Activated naive CD8-positive, alpha-beta T cell treated with anti-CD3 and anti-CD28 coated beads for 36 hours (primary cell): ENCODE results near the gene ST6GAL1. TPM values are rescaled to one million over a fixed set of nuclear protein-coding genes. Genes with fewer than 3 reads are reported as not detected.
"Not testable (repeated sequence)": the region's sequence is repeated elsewhere in the genome, so short reads cannot be mapped to it uniquely, and the experiment has no call there.

Source experiments
- DNase-seq: peaks from one replicate; pipeline ENCODE4 v3.0.0; 2021
- H3K27ac Mint-ChIP-seq: one replicate; pipeline ENCODE4 v1.8.0; 2022; ENCODE audit warnings: mild to moderate bottlenecking, moderate library complexity, mixed read lengths
- H3K27me3 Mint-ChIP-seq: one replicate; pipeline ENCODE4 v1.8.0; 2022; ENCODE audit warnings: mild to moderate bottlenecking, mixed read lengths
- H3K36me3 Mint-ChIP-seq: one replicate; pipeline ENCODE4 v1.8.0; 2021; ENCODE audit warnings: mild to moderate bottlenecking, mixed read lengths
- H3K4me1 Mint-ChIP-seq: one replicate; pipeline ENCODE4 v1.8.0; 2021; ENCODE audit warnings: mixed read lengths
- H3K4me3 Mint-ChIP-seq: one replicate; pipeline ENCODE4 v1.8.0; 2022; ENCODE audit warnings: mild to moderate bottlenecking, moderate library complexity, mixed read lengths
- H3K9me3 Mint-ChIP-seq: one replicate; pipeline ENCODE4 v1.8.0; 2022; ENCODE audit warnings: mixed read lengths
- total RNA-seq, 2 experiments: library from RNA; stranded (reverse); gene quantifications; one replicate each; pipeline ENCODE4 v1.2.3, GENCODE V29; 2021

ST6GAL1 gene
- total RNA-seq, 2 experiments from 2014 or later: 97.4 to 98.8 TPM

DNA sequence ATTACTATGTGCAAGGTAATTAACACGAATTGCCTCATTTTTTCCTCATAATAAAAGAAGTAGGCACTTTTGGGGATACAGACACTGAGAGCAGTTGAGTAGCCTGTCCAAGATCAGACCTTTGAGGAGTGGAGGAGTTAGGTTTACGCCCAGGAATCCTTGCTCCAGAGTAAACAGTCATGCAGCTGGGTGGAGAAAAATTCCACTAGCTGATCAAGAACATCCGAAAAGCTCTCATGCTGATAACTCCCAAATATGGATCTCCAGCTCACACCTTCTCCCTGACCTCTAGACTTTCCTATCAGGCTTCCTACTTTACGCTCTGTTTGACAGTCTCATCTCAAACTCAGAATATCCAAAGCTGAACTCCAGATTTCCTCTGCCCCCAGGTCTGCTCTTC is 53.3 kb downstream of the ST6GAL1 start:
- Mint-ChIP-seq H3K4me3 (no peak overlapping the region), H3K27me3 (no peaks in the 10 kb centered on the region), H3K9me3 (no peaks in the 10 kb centered on the region), H3K36me3 (peaks cover 18% of the 10 kb centered on the region), H3K4me1 (peaks cover 4% of the 10 kb centered on the region), H3K27ac (no peak overlapping the region)
- no peak for DNase-seq

DNA sequence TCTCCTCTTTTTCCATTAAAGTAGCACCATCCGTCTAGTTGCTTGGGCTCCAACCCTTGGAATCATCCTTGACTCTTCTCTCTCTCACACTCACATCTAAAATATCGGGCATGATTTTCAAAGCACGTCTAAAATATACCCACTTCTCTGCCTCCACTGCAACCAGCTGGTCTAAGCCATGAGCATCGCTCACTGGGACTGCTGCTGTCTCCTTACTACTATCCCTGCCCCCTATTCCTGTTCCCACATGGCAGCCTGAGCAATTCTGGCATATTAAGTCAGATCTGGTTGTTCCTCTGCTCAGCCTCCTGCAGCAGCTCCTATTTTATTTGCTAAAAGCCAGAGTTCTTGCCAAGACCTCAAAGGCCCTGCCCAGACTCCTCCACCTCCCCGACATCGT is 53.7 kb downstream of the ST6GAL1 start:
- Mint-ChIP-seq H3K4me3 (no peak overlapping the region), H3K27ac (no peak overlapping the region), H3K9me3 (no peaks in the 10 kb centered on the region), H3K4me1 (peaks cover 6% of the 10 kb centered on the region), H3K27me3 (no peaks in the 10 kb centered on the region), H3K36me3 (peaks cover 16% of the 10 kb centered on the region)
- no peak for DNase-seq

DNA sequence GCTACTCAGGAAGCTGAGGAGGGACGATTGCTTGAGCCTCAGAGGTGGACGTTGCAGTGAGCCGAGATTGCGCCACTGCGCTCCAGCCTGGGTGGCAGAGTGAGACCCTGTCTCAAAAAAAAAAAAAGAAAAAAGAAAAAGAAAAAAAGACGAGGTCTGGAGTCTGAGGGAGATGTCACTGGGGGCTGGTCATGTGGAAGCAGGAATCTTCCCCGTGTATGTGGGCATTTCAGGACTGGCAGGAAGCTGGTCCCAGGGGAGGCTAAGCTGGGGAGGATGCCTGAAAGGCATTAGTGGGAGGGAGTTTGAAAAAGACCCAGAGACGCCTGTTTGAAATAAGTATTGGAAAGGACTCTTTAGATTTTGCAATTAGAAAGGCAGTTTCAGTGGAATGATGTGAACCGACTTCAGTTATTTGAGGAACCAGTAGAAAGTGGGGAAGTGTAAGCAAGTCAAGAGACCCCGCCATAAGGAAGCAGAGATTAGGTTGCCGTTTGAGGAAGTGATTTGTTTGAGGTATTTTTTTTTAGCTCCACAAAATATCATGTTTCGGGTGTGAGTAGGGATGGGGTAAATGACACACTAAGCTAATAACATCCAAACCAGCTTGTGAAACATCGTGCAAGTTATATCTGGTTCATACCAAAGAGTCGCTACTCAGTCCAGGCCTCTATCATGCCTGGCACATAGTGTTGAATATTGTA is 55.5 kb downstream of the ST6GAL1 start:
- H3K36me3 Mint-ChIP-seq: peaks cover 25% of the 10 kb centered on the region

DNA sequence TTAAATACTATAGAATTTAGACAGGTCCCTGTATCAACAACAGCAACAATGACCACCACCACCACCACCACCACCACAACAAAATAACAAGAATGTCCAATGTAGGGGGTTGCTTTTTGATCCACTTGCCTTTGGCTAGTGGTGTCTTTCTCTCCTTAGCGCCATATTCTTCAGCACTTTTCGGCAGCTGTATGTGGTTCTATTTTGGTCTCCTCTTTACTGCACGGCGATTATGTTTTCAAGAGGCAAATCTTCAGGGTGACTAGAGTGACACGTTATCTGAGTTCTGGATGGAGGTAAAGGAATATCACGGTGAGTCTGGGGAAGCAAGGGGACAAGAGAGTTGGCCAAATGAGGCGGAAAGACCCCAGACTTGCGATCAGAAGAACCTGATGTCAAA is 56.1 kb downstream of the ST6GAL1 start:
- Mint-ChIP-seq H3K4me3 (no peak overlapping the region), H3K27ac (no peak overlapping the region), H3K36me3 (peaks cover 28% of the 10 kb centered on the region), H3K9me3 (no peaks in the 10 kb centered on the region), H3K4me1 (peaks cover 16% of the 10 kb centered on the region), H3K27me3 (no peaks in the 10 kb centered on the region)
- DNase-seq: no peak

More for the DNA sequence above, 55.5 kb downstream of the ST6GAL1 start:
- Mint-ChIP-seq H3K27me3 (no peaks in the 10 kb centered on the region), H3K4me3 (no peak overlapping the region), H3K27ac (no peak overlapping the region), H3K4me1 (peaks cover 13% of the 10 kb centered on the region), H3K9me3 (no peaks in the 10 kb centered on the region)
- DNase-seq: no peak

DNA sequence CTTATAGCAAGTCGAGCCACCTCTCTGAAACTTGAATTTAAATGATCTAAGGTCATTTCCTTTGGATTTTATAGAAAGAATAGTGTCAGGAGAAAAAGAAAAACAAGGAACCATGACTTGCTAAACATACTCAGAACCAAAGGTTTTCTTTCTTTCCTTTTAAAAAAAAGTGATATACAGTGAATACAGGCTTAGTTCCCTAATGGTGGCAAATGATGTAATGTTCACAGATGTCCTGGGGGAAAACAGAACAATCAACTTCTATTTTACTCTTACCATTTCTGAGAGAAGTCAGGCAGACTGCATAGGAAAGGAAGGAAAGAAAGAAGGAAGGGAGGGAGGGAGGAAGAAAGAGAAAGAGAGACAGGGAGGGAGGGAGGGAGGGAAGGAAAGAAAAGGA is 56.5 kb downstream of the ST6GAL1 start:
- H3K27ac Mint-ChIP-seq: no peak overlapping the region
- H3K9me3 Mint-ChIP-seq: no peaks in the 10 kb centered on the region

DNA sequence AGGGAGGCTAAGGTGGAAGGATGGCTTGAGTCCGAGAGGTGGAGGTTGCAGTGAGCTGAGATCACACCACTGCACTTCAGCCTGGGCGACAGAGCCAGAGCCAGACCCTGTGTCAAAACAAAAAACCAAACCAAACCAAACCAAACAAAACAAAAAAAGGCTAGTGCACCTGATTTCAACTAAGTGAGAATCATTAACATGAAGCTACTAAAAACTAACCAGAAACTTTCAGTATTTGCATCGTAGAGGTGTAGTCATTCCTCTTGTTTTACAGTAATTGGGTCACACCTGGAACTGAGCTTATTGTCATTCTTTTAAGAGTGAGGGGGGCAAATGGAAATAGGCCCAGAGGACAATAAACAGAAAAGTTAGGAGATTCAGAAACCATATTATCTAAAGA is 58.5 kb downstream of the ST6GAL1 start:
- no peak overlapping the region for H3K4me3 Mint-ChIP-seq
- peaks cover 27% of the 10 kb centered on the region for H3K36me3 Mint-ChIP-seq
- no peak for DNase-seq
- H3K27ac Mint-ChIP-seq: no peak overlapping the region
- peaks cover 19% of the 10 kb centered on the region for H3K4me1 Mint-ChIP-seq
- no peaks in the 10 kb centered on the region for H3K27me3 Mint-ChIP-seq
- H3K9me3 Mint-ChIP-seq: no peaks in the 10 kb centered on the region

More for the DNA sequence above, 56.5 kb downstream of the ST6GAL1 start:
- peaks cover 27% of the 10 kb centered on the region for H3K36me3 Mint-ChIP-seq
- no peaks in the 10 kb centered on the region for H3K27me3 Mint-ChIP-seq
- DNase-seq: no peak
- peaks cover 16% of the 10 kb centered on the region for H3K4me1 Mint-ChIP-seq
- no peak overlapping the region for H3K4me3 Mint-ChIP-seq

DNA sequence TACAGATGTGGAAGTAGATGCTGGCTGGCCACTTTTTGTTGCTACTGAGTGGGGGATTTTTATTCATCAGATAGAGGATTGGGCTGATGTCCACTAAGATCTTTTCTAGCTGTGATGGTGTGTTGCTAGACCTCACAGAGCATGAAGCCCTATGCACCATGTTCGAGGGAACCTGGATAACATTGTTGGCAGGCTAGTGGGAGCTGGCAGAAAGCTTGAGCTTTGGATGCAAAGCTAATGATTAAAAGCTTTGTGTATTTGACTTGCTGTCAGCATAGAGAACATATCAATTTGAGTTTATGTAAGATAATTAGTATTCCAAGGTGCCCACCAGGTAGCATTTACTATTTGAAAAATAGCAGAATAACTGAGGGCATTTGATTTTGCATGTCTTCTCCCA is 59.1 kb downstream of the ST6GAL1 start:
- no peaks in the 10 kb centered on the region for H3K27me3 Mint-ChIP-seq
- H3K36me3 Mint-ChIP-seq: peaks cover 23% of the 10 kb centered on the region
- H3K27ac Mint-ChIP-seq: no peak overlapping the region
- H3K4me3 Mint-ChIP-seq: no peak overlapping the region
- H3K9me3 Mint-ChIP-seq: no peaks in the 10 kb centered on the region
- no peak for DNase-seq
- peaks cover 22% of the 10 kb centered on the region for H3K4me1 Mint-ChIP-seq

DNA sequence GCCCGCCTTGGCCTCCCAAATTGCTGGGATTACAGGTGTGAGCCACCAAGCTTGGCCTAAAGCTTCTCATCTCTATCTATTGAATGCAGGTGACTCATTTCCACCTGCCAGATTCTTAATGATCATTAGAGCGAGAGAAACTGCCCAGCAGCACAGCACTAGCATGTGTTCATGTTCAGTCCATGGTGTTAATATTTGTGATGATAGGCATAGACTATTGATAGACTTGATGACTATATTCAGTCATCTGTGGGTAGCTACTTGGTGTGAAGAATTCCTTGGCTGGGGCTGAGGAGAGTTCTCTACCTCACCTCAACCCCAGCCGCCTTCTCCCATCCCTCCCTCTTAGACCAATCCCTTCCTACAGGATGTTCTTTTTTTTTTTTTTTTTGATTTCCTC is 60.0 kb downstream of the ST6GAL1 start:
- Mint-ChIP-seq H3K4me3 (no peak overlapping the region), H3K4me1 (peaks cover 23% of the 10 kb centered on the region), H3K27me3 (no peaks in the 10 kb centered on the region), H3K36me3 (peaks cover 23% of the 10 kb centered on the region), H3K27ac (no peak overlapping the region), H3K9me3 (no peaks in the 10 kb centered on the region)
- DNase-seq: no peak

DNA sequence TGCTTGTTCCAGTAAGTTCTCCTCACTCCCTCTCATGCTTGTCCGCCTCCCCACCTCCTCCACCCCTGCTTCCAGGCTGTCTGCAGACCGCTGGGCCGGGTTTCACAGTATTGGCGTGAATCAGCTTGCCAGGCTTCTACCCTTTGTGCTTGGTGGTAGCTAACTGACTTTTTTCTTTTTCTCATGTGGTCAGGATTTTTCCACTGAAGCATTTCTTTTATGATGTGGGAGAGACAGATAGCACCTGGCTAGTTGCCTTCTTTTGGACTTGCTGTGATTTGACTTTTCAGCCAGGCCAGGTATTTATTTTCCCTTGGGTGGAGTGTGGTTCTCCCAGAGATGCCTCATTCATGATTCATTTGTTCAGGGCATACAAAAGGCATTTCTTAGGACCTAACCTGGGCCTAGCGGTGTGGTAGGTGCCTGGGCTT is 60.6 kb downstream of the ST6GAL1 start:
- Mint-ChIP-seq H3K4me1 (peaks cover 23% of the 10 kb centered on the region), H3K36me3 (peaks cover 23% of the 10 kb centered on the region), H3K4me3 (no peak overlapping the region), H3K27me3 (no peaks in the 10 kb centered on the region), H3K27ac (no peak overlapping the region), H3K9me3 (no peaks in the 10 kb centered on the region)
- peak; percentile 15 for DNase-seq

DNA sequence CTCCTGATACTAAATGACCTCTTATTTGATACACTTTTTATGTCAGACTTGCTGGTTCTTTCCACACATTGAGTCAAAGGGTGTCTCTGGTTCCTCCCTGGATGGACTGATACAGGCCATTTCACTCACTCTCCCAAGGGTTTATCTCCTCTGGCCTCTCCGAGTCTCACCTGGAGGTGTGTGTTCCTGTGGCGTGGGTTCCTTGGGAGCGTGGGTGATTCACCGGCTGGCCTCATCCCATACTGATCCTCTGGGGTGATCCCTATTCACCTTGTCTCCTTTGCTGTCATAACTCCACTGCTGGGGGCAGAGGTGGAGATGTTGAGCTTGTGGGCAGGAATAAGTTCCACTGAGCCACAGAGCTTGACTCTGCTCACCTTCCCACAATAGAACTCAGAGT is 61.1 kb downstream of the ST6GAL1 start:
- Mint-ChIP-seq H3K4me3 (no peak overlapping the region), H3K27me3 (no peaks in the 10 kb centered on the region), H3K4me1 (peaks cover 27% of the 10 kb centered on the region), H3K9me3 (no peaks in the 10 kb centered on the region), H3K36me3 (peaks cover 22% of the 10 kb centered on the region), H3K27ac (no peak overlapping the region)
- no peak for DNase-seq

DNA sequence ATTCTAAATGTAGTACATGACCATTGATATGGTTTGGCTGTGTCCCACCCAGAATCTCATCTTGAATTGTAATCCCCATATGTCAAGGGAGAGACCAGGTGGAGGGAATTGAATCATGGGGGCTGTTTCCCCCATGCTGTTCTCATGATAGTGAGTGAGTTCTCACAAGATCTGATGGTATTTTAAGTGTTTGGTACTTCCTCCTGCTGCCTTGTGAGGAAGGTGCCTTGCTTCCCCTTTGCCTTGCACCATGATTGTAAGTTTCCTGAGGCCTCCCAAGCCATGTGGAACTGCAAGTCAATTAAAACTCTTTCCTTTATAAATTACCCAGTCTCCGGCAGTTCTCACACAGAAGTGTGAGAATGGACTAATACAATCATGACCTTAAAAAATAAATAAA is 61.8 kb downstream of the ST6GAL1 start:
- peaks cover 19% of the 10 kb centered on the region for H3K36me3 Mint-ChIP-seq
- H3K27me3 Mint-ChIP-seq, DNase-seq, H3K4me3 Mint-ChIP-seq, H3K27ac Mint-ChIP-seq, H3K9me3 Mint-ChIP-seq: not testable (repeated sequence)
- H3K4me1 Mint-ChIP-seq: peaks cover 29% of the 10 kb centered on the region

DNA sequence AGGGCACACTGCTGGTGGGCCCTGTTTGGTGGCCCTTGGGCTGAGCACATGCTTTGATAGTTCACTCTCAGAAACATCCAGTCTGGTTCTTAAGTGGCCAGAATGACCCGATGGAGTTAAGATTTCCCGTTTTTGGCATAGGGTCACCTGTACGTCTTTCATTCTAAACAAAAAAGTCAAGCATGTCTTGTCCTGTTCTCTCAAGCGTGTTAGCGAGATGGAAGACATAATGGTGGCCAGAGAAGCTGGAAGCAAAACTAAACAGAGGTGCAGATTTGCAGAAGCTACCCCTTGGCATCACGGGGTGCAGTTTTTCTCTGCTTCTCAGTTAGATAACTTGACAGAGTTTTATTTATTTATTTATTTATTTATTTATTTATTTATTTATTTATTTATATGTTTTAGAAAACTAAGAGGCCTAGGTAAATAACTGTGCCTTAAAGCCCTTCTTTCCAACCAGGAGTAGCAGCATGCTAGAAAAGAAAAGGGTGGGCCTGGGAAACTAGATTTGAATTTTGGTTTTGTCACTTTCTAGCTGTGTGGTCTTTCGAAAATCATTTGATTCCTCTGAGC is 63.0 kb downstream of the ST6GAL1 start:
- peaks cover 28% of the 10 kb centered on the region for H3K4me1 Mint-ChIP-seq

DNA sequence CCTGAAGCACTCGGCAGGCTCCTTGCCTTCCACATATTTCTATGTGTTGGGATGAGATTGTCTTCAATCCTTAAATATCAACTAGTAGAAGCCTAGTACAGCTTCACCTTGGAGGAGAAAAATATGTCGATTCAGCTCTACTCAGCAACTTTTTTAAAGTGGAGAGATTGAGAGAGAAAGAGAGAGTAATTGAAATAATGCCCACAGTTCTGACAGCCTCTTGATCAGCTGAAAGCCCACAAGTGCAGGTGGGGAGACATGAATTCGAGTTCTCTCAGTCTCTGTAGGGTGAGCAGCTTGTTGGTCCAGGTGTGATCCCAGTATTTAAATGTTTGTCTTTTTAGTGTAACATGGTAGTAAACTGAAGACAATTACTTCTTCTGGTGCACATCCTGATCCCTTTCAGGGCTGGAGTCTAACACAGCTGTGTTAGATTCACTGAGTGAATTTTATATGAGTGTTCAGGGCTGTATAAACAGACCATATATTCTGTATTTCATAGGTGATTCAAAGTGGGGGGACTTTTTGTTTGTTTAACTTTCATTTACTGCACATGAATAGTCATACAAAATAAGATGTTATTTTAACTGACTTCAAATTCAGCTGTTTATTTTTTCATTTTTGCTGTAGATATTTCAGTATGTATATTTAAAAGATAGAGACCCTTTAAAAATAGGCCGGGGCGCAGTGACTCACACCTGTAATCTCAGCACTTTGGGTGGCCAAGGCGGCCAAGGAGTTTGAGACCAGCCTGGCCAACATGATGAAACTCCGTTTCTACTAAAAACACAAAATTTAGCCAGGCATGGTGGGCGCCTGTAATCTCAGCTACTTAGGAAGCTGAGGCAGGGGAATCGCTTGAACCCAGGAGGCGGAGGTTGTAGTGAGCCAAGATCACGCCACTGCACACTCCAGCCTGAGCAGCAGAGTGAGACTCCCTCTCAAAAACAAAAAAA is 64.0 kb downstream of the ST6GAL1 start:
- H3K27me3 Mint-ChIP-seq: no peaks in the 10 kb centered on the region
- peaks cover 27% of the 10 kb centered on the region for H3K4me1 Mint-ChIP-seq
- peaks cover 16% of the 10 kb centered on the region for H3K36me3 Mint-ChIP-seq
- DNase-seq: no peak
- H3K9me3 Mint-ChIP-seq: no peaks in the 10 kb centered on the region
- no peak overlapping the region for H3K4me3 Mint-ChIP-seq
- no peak overlapping the region for H3K27ac Mint-ChIP-seq

More for the DNA sequence above, 63.0 kb downstream of the ST6GAL1 start:
- Mint-ChIP-seq H3K36me3 (peaks cover 19% of the 10 kb centered on the region), H3K9me3 (no peaks in the 10 kb centered on the region), H3K4me3 (no peak overlapping the region), H3K27ac (no peak overlapping the region), H3K27me3 (no peaks in the 10 kb centered on the region)
- no peak for DNase-seq

DNA sequence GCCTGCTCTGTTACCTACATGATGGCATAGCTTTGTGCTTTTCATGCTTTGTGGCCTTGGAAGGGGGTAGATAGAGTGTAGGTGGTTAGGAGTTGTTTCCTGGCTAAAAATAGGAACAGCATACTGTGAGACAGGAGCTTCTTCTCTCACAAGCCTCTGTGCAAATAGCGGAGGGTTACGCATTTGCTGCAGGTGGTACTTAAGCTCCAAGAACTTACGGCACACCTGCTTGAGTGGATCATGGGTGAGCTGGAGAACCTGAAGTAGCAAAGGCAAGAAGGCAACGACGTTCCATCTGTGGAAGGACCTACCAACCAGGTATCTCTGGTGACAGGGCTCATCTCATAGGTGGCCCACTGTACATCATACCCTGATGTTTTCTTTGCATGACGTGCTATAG is 66.0 kb downstream of the ST6GAL1 start:
- H3K27ac Mint-ChIP-seq: peak overlapping the region; percentile 22
- H3K4me3 Mint-ChIP-seq: no peak overlapping the region
- H3K4me1 Mint-ChIP-seq: peaks cover 33% of the 10 kb centered on the region
- H3K27me3 Mint-ChIP-seq: no peaks in the 10 kb centered on the region
- no peaks in the 10 kb centered on the region for H3K9me3 Mint-ChIP-seq
- peaks cover 12% of the 10 kb centered on the region for H3K36me3 Mint-ChIP-seq
- DNase-seq: no peak

DNA sequence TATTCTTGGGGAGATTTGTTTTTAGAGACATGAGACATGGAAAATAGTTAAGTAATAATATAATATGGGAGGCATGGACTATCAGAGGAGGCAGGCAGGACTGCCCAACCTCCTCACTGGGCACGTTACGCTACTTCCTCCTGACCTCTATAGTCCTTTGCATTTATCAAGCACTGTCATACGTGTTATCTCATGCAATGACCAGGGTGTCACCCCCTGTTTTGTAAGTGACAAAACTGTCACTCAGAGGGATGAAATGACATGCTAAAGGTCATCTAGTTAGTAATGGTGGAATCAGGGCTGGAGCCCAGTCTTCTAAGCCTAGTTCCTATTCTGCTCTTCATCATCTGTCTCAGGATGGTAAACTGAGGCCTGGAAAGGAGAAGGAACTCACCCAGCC is 66.7 kb downstream of the ST6GAL1 start:
- Mint-ChIP-seq H3K4me1 (peaks cover 36% of the 10 kb centered on the region), H3K27ac (no peak overlapping the region), H3K4me3 (no peak overlapping the region), H3K36me3 (peaks cover 9% of the 10 kb centered on the region), H3K9me3 (no peaks in the 10 kb centered on the region), H3K27me3 (no peaks in the 10 kb centered on the region)
- DNase-seq: no peak
